Activated gamma-delta T cell treated with Interleukin-2 at 50 U/mL for 16 hours (primary cell): ENCODE results near the gene R3HCC1L.

Source experiments
- DNase-seq: peaks from one replicate; pipeline ENCODE4 v3.0.0-alpha.2; 2020

R3HCC1L gene

DNA sequence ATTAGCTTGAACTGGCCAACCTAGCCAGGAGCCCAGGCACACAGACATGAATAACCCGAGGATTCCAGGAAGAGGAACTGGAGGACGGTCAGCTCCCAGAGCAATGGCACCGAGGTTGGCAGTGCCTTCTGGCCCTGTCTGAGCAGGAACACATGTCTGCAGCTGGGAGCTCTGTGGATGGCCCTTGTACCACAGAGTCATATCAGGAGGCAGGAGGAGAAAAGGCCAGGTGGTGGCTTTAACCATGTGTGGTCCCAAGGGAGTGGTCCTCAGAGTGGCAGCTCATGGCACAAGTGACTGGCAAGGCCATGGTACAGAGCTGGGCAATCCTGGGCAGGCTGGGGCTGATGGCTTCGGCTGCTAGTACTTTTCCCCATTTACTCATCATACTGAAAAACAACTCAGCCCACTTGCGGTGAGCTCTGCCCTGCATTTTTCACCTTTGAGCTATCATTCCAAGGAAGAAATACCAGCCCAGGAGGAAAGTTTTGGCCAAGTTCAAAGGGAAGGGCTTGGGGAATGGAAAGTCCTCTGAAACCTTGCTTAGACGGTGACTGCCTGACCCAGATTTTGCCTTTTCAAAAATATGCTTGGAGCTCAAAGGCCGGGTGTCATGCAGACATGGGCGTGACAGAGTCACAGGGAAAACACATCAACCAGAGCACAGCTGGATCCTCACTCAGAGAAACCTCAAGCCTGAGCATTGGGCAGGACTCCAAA lies 159.3 kb downstream of the R3HCC1L start:
- no peak for DNase-seq

GRCh38 chr10:98294270-98294627 lies 159.8 kb downstream of the R3HCC1L start:
- DNase-seq = no peak
